ENCODE measurements around the gene PCDHB11. TPM values are rescaled to one million over a fixed set of nuclear protein-coding genes. Genes with fewer than 3 reads are reported as not detected.

The PCDHB11 gene
- total and polyA plus RNA-seq, 2 of the 8 experiments (the other 6 are each of a cell fraction or from before 2014, with no cell fraction given) = 0.50 to 0.86 TPM

DNA sequence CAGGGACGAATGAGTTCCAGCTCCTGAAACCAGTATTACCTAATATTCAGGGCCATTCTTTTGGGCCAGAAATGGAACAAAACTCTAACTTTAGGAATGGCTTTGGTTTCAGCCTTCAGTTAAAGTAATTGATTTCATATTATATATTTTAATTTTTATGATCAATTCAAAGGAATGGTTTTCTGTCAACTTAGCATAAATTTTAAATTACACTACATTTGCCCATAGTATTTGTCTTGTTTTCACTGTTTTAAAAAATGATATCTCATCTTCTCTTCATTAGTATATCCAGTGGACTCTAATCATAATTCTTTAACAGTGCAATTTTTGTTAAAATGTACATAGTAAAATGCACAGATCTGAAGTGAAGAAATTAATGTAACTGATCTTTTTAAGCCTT is 19.1 kb upstream of the PCDHB11 start:
- Histone ChIP-seq H3K14ac (ENCODE audit: insufficient read length) (no peak overlapping the region), H3K79me1 (ENCODE audit: low read depth, low read length) (no peaks in the 10 kb centered on the region), H2AK5ac (ENCODE audit: low read depth, low read length) (no peak overlapping the region), H3K27ac (ENCODE audit: low read depth, low read length) (no peak overlapping the region), H2BK12ac (ENCODE audit: low read depth, low read length) (no peak overlapping the region), H2BK15ac (ENCODE audit: low read length) (no peak overlapping the region), H3K4ac (replicated peaks; ENCODE audit: insufficient read length, low read depth, low read length) (no peak overlapping the region), H3K9me3 (ENCODE audit: insufficient read depth in 2 of 2, low read depth in 1 of 2, low read length in 1 of 2) (no peaks in the 10 kb centered on the region; a peak in 1 of 4 replicates), H2BK5ac (ENCODE audit: low read depth, low read length) (no peak overlapping the region), H3K56ac (replicated peaks; ENCODE audit: insufficient read length, low read depth, low read length) (no peak overlapping the region), H4K8ac (ENCODE audit: extremely low read depth, insufficient read depth, low read length) (no peak overlapping the region), H3K27me3 (replicated peaks in 1 of 4; ENCODE audit: control insufficient read depth in 3 of 4, extremely low read depth in 1 of 4, insufficient read depth in 3 of 4, low read length in 3 of 4) (no peaks in the 10 kb centered on the region), H2BK20ac (ENCODE audit: low read length) (no peak overlapping the region), H3K4me1 (replicated peaks in 1 of 4; ENCODE audit: control insufficient read depth in 3 of 4, insufficient read depth in 4 of 4, low read length in 3 of 4) (no peaks in the 10 kb centered on the region), H3K79me2 (ENCODE audit: control insufficient read depth in 1 of 2, insufficient read depth in 2 of 2, low read length in 2 of 2) (no peaks in the 10 kb centered on the region), H3K36me3 (ENCODE audit: control insufficient read depth in 2 of 4, insufficient read depth in 4 of 4, low read length in 3 of 4) (no peaks in the 10 kb centered on the region), H4K5ac (ENCODE audit: insufficient read length, low read depth, low read length) (no peak overlapping the region), H4K91ac (replicated peaks; ENCODE audit: insufficient read length, low read length) (no peak overlapping the region), H3K18ac (ENCODE audit: extremely low read depth, low read length) (no peak overlapping the region), H4K20me1 (replicated peaks in 1 of 2; ENCODE audit: control insufficient read depth in 1 of 2, insufficient read depth in 2 of 2, low read length in 2 of 2) (no peaks in the 10 kb centered on the region), H2BK120ac (replicated peaks; ENCODE audit: low read depth, low read length) (no peak overlapping the region), H3K9ac (replicated peaks in 1 of 4; ENCODE audit: extremely low read depth in 1 of 4, low read depth in 3 of 4, low read length in 3 of 4) (no peak overlapping the region), H3K4me3 (ENCODE audit: extremely low read depth in 1 of 4, insufficient read depth in 2 of 4, low read depth in 3 of 4, low read length in 4 of 4) (no peak overlapping the region), H2AFZ (ENCODE audit: low read length) (no peak overlapping the region), H3K23me2 (ENCODE audit: low read depth, low read length) (no peaks in the 10 kb centered on the region), H3K4me2 (ENCODE audit: insufficient read depth in 1 of 2, low read depth in 2 of 2, low read length in 2 of 2) (no peak overlapping the region), H3K23ac (ENCODE audit: insufficient read length) (no peak overlapping the region)
- ChIA-PET CTCF (ENCODE audit: partially characterized antibody) (interaction anchor here (1.1 to 3.4 kb wide), 4 partner anchors 11 to 233 kb away, joined by 3 to 44 read pairs (median 22); partner anchors contain the start of genes PCDHB10, PCDHB14 and PCDHGA10), POLR2A (ENCODE audit: partially characterized antibody) (no interaction called here)
- 87% methylated on average over 1 of the region's 1 CpG; no CpG with 5 or more reads in 1 of the 2 experiments for WGBS, 2 experiments (ENCODE audit: extremely low coverage in 1 of 2, insufficient coverage in 1 of 2, insufficient read length in 1 of 2, insufficient replicate concordance in 2 of 2, low coverage in 1 of 2, low lambda C conversion rate in 2 of 2, missing lambda C conversion rate in 1 of 2)
- FAIRE-seq = no peak
- TF ChIP-seq TCF12 (IDR thresholded peaks at IDR 0.05; ENCODE audit: low read depth, low read length) = no peak
- TF ChIP-seq, protein P1, sequence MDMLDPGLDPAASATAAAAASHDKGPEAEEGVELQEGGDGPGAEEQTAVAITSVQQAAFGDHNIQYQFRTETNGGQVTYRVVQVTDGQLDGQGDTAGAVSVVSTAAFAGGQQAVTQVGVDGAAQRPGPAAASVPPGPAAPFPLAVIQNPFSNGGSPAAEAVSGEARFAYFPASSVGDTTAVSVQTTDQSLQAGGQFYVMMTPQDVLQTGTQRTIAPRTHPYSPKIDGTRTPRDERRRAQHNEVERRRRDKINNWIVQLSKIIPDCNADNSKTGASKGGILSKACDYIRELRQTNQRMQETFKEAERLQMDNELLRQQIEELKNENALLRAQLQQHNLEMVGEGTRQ (IDR thresholded peaks at IDR 0.05; ENCODE audit: low read length) = no peak
- no peak for TF ChIP-seq CHD1 (IDR thresholded peaks at IDR 0.05; ENCODE audit: low read depth, low read length)
- no peak for TF ChIP-seq JUN (IDR thresholded peaks at IDR 0.05; ENCODE audit: low read depth, low read length)
- TF ChIP-seq NANOG (IDR thresholded peaks at IDR 0.05; ENCODE audit: insufficient read depth, low read depth, low read length, poor library complexity, severe bottlenecking) = no peak
- TF ChIP-seq, protein P2, sequence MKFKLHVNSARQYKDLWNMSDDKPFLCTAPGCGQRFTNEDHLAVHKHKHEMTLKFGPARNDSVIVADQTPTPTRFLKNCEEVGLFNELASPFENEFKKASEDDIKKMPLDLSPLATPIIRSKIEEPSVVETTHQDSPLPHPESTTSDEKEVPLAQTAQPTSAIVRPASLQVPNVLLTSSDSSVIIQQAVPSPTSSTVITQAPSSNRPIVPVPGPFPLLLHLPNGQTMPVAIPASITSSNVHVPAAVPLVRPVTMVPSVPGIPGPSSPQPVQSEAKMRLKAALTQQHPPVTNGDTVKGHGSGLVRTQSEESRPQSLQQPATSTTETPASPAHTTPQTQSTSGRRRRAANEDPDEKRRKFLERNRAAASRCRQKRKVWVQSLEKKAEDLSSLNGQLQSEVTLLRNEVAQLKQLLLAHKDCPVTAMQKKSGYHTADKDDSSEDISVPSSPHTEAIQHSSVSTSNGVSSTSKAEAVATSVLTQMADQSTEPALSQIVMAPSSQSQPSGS (IDR thresholded peaks at IDR 0.05; ENCODE audit: low read length) = no peak
- TF ChIP-seq CEBPB (IDR thresholded peaks at IDR 0.05; ENCODE audit: low read depth, low read length) = no peak
- TF ChIP-seq GABPA (IDR thresholded peaks at IDR 0.05; ENCODE audit: borderline replicate concordance, insufficient read depth, low read length) = no peak
- TF ChIP-seq RNF2 (IDR thresholded peaks at IDR 0.05; ENCODE audit: borderline replicate concordance, low read depth, low read length, missing control alignments, poor library complexity, severe bottlenecking) = no peak
- DNase-seq (ENCODE audit: low read depth in 1 of 2, low spot score in 2 of 2) = no peak
